Spleen (tissue), 7 donors: Measurements from ENCODE around the gene FBXO46.

Experiments
- POLR2A ChIP-seq, 3 donors: fragments of 450-650 bp; IDR thresholded peaks; one replicate each; pipeline ENCODE4 v1.5.1; 2017; ENCODE audit warnings: antibody characterized with exemption in 3 of 3, mild to moderate bottlenecking in 1 of 3
- POLR2AphosphoS5 ChIP-seq, 3 donors: sonication (generic); formaldehyde crosslinking; IDR thresholded peaks; one replicate each; pipeline ENCODE4 v1.5.1; 2017; ENCODE audit warnings: antibody characterized with exemption in 3 of 3
- TF ChIP-seq, protein P1 (sequence below), 11 experiments: fragments of 200-600 bp in 7 of 11; fragments of 450-650 bp in 4 of 11; sonication (generic) in 4 of 11; IDR thresholded peaks in 8 of 11; conservative IDR thresholded peaks in 3 of 11; 1 replicate in 7 of 11; 2 replicates in 4 of 11; pipeline versions ENCODE4 v1.4.0 to v1.8.0; 2016 to 2021; ENCODE audit warnings: antibody characterized with exemption in 11 of 11, inconsistent platforms in 4 of 11, mild to moderate bottlenecking in 1 of 11
- donor health status: DM: no; HTN: no; CAD: no; lungs with moderate emphysema.
- donor health status: DM: no; HTN: no; CAD: no.
- donor health status: DM: no; HTN: no; CAD: no.

DNA sequence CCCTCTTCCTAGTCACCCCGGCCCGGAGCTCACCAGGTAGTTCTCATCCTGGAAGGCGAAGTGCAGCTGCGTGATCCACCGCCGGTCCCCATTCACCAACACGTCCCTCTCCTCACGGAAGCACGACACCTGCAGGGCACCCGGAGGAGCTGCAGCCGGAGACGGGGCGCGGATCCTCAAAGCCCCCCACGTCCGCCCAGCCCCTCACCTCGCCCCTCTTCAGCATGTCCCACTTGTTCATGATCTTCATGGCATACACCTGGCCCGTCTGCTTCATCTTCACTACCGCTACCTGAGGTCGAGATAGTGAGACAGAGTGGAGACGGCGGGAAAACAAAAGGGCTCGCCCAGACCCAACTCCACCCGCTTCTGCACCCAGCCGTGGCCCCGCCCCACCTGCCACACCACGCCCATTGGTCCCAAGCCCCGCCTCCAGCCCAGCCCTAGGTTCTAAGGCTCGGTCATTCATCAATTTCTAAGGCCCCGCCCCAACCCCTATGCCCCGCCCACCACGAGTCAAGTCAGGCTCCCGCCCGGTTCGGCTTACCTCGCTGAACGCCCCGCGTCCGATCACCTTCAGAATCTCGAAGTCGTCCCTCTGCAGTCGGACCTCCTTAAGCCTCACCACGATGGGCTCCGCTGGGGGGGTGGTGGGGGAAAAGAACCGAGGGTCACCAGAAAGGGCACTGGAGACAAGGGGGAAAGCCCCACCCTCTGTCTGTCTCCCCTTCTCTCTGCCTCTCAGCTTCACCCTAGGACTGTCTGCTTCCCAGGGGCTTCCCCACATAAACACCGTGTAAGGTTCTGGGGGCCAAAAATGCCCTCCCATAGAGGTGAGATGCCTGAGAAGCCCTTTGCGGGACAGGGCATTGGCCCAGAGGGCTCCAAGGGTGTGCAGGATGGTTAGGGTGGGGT, 48.8 kb upstream of the FBXO46 start:
- TF ChIP-seq, protein P1, sequence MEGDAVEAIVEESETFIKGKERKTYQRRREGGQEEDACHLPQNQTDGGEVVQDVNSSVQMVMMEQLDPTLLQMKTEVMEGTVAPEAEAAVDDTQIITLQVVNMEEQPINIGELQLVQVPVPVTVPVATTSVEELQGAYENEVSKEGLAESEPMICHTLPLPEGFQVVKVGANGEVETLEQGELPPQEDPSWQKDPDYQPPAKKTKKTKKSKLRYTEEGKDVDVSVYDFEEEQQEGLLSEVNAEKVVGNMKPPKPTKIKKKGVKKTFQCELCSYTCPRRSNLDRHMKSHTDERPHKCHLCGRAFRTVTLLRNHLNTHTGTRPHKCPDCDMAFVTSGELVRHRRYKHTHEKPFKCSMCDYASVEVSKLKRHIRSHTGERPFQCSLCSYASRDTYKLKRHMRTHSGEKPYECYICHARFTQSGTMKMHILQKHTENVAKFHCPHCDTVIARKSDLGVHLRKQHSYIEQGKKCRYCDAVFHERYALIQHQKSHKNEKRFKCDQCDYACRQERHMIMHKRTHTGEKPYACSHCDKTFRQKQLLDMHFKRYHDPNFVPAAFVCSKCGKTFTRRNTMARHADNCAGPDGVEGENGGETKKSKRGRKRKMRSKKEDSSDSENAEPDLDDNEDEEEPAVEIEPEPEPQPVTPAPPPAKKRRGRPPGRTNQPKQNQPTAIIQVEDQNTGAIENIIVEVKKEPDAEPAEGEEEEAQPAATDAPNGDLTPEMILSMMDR (IDR thresholded peaks at IDR 0.05 in 8 of 11, conservative IDR thresholded peaks at IDR 0.05 in 3 of 11): peak; percentile 25 to 79 (median 64)
- TF ChIP-seq POLR2A (IDR thresholded peaks at IDR 0.05) (no peak), POLR2AphosphoS5 (IDR thresholded peaks at IDR 0.05) (peak; percentile 49 to 73 (median 61))
